Progenitor cell of endocrine pancreas (in vitro differentiated cells): ENCODE results near the gene RAPGEF2. TPM values are rescaled to one million over a fixed set of nuclear protein-coding genes. Genes with fewer than 3 reads are reported as not detected.
A peak's percentile ranks its signal among the peaks of the same experiment; 100 is the strongest.
"Not testable (repeated sequence)": the region's sequence is repeated elsewhere in the genome, so short reads cannot be mapped to it uniquely, and the experiment has no call there.

Experiments
- DNase-seq: peaks from one replicate; pipeline ENCODE4 v3.0.0; 2021; ENCODE audit warnings: low spot score; ENCODE audit not compliant: unreplicated experiment
- H3K27ac Mint-ChIP-seq: 2 replicates; pipeline ENCODE4 v1.8.0; 2021; ENCODE audit warnings: mild to moderate bottlenecking, moderate library complexity, mixed read lengths
- H3K27me3 Mint-ChIP-seq: 2 replicates; pipeline ENCODE4 v1.8.0; 2021; ENCODE audit warnings: mixed read lengths
- H3K36me3 Mint-ChIP-seq: 2 replicates; pipeline ENCODE4 v1.8.0; 2022; ENCODE audit warnings: mixed read lengths; ENCODE audit not compliant: insufficient read depth
- H3K4me1 Mint-ChIP-seq: 2 replicates; pipeline ENCODE4 v1.8.0; 2021; ENCODE audit warnings: low read depth, mixed read lengths
- H3K4me3 Mint-ChIP-seq: 2 replicates; pipeline ENCODE4 v1.8.0; 2021; ENCODE audit warnings: low read depth, mild to moderate bottlenecking, moderate library complexity, mixed read lengths
- H3K9me3 Mint-ChIP-seq: 2 replicates; pipeline ENCODE4 v1.8.0; 2021; ENCODE audit warnings: low read depth, mixed read lengths
- CTCF ChIP-seq: fragments of 200-600 bp; sonication (generic); IDR thresholded peaks from one replicate; pipeline ENCODE4 v1.5.0; 2021; ENCODE audit warnings: antibody characterized with exemption, mild to moderate bottlenecking; ENCODE audit not compliant: unreplicated experiment
- total RNA-seq: library from RNA; stranded (reverse); gene quantifications from 2 replicates; pipeline ENCODE4 v1.2.1, GENCODE V29; 2021

Gene RAPGEF2
- total RNA-seq, 1 donor from 2014 or later = 68.9 TPM

- peak overlapping the region; percentile 30 for H3K27ac Mint-ChIP-seq
These were observed 52.2 kb downstream of the RAPGEF2 start for GRCh38 chr4:159155119-159155518.

GRCh38 chr4:159158083-159158617, 55.3 kb downstream of the RAPGEF2 start:
- H3K4me1 Mint-ChIP-seq = peaks cover 35% of the 10 kb centered on the region
- no peaks in the 10 kb centered on the region for H3K9me3 Mint-ChIP-seq
- no peak overlapping the region for H3K4me3 Mint-ChIP-seq
- H3K27me3 Mint-ChIP-seq = no peaks in the 10 kb centered on the region
- no peaks in the 10 kb centered on the region for H3K36me3 Mint-ChIP-seq
- DNase-seq = no peak
- no peak overlapping the region for H3K27ac Mint-ChIP-seq
- TF ChIP-seq CTCF = no peak

More at GRCh38 chr4:159155119-159155518, 52.2 kb downstream of the RAPGEF2 start:
- Mint-ChIP-seq H3K36me3 (no peaks in the 10 kb centered on the region), H3K9me3 (no peaks in the 10 kb centered on the region), H3K4me1 (peaks cover 47% of the 10 kb centered on the region), H3K4me3 (no peak overlapping the region), H3K27me3 (no peaks in the 10 kb centered on the region)
- no peak for TF ChIP-seq CTCF
- DNase-seq = no peak

GRCh38 chr4:159158985-159159384, 56.1 kb downstream of the RAPGEF2 start:
- no peak for TF ChIP-seq CTCF
- Mint-ChIP-seq H3K9me3 (no peaks in the 10 kb centered on the region), H3K36me3 (no peaks in the 10 kb centered on the region), H3K27me3 (no peaks in the 10 kb centered on the region), H3K4me3 (no peak overlapping the region), H3K27ac (no peak overlapping the region), H3K4me1 (peaks cover 32% of the 10 kb centered on the region)
- DNase-seq = no peak

GRCh38 chr4:159159611-159160010, 56.7 kb downstream of the RAPGEF2 start:
- H3K36me3 Mint-ChIP-seq = no peaks in the 10 kb centered on the region
- no peak overlapping the region for H3K4me3 Mint-ChIP-seq
- no peak overlapping the region for H3K27ac Mint-ChIP-seq
- H3K4me1 Mint-ChIP-seq = peaks cover 28% of the 10 kb centered on the region
- H3K27me3 Mint-ChIP-seq = no peaks in the 10 kb centered on the region
- DNase-seq = no peak
- no peaks in the 10 kb centered on the region for H3K9me3 Mint-ChIP-seq
- TF ChIP-seq CTCF = no peak

GRCh38 chr4:159160242-159160641, 57.4 kb downstream of the RAPGEF2 start:
- Mint-ChIP-seq H3K36me3 (no peaks in the 10 kb centered on the region), H3K4me1 (peaks cover 23% of the 10 kb centered on the region), H3K27me3 (no peaks in the 10 kb centered on the region), H3K9me3 (no peaks in the 10 kb centered on the region), H3K27ac (no peak overlapping the region), H3K4me3 (no peak overlapping the region)
- no peak for DNase-seq
- no peak for TF ChIP-seq CTCF

GRCh38 chr4:159161436-159161835, 58.6 kb downstream of the RAPGEF2 start:
- not testable (repeated sequence) for H3K36me3 Mint-ChIP-seq, DNase-seq, H3K27ac Mint-ChIP-seq, H3K9me3 Mint-ChIP-seq, H3K4me3 Mint-ChIP-seq, H3K27me3 Mint-ChIP-seq
- peaks cover 27% of the 10 kb centered on the region for H3K4me1 Mint-ChIP-seq
